ENCODE data around the gene NOA1.
A peak's percentile ranks its signal among the peaks of the same experiment; 100 is the strongest.
"Not testable (repeated sequence)": the region's sequence is repeated elsewhere in the genome, so short reads cannot be mapped to it uniquely, and the experiment has no call there.

Gene NOA1

GRCh38 chr4:56953680-56954520 is 23.5 kb downstream of the NOA1 start:
- Histone ChIP-seq H3K9ac (ENCODE audit: low read length) (no peak overlapping the region), H3K9me3 (ENCODE audit: control insufficient read depth, low read length) (no peaks in the 10 kb centered on the region), H3K27me3 (replicated peaks; ENCODE audit: control insufficient read depth, insufficient read depth, low read length) (no peaks in the 10 kb centered on the region), H3K4me3 (ENCODE audit: low read length) (no peak overlapping the region), H3K36me3 (ENCODE audit: control insufficient read depth, insufficient read depth, low read length, severe bottlenecking) (no peaks in the 10 kb centered on the region), H3K4me1 (ENCODE audit: control insufficient read depth, insufficient read depth, low read length) (peaks cover 17% of the 10 kb centered on the region)
- no peak for DNase-seq (ENCODE audit: low read depth)

DNA sequence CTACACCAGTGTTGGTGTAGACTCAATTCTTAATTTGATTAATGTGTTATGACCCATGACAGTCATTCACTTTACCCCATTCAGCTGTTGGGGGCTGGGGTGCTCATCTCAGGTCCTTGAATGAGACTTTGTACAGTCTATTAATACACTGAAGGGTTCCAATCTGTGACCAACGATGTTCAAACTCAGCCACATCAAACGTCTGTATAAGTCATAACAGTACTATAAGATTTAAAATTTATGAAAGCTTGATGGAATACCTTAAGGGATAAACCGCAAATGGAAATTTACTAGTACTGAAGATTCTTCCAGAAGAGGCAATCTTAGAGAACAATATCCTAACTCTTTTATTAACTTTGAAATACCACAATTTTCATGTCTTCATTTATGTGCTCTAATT is 36.0 kb downstream of the NOA1 start:
- Histone ChIP-seq H3K27me3 (replicated peaks; ENCODE audit: control insufficient read depth, insufficient read depth, low read length) (no peaks in the 10 kb centered on the region), H3K4me3 (ENCODE audit: low read length) (no peak overlapping the region), H3K36me3 (ENCODE audit: control insufficient read depth, insufficient read depth, low read length, severe bottlenecking) (peaks cover 17% of the 10 kb centered on the region), H3K9ac (ENCODE audit: low read length) (no peak overlapping the region), H3K9me3 (ENCODE audit: control insufficient read depth, low read length) (no peaks in the 10 kb centered on the region), H3K4me1 (ENCODE audit: control insufficient read depth, insufficient read depth, low read length) (peaks cover 9% of the 10 kb centered on the region)
- no peak for DNase-seq (ENCODE audit: low read depth)

DNA sequence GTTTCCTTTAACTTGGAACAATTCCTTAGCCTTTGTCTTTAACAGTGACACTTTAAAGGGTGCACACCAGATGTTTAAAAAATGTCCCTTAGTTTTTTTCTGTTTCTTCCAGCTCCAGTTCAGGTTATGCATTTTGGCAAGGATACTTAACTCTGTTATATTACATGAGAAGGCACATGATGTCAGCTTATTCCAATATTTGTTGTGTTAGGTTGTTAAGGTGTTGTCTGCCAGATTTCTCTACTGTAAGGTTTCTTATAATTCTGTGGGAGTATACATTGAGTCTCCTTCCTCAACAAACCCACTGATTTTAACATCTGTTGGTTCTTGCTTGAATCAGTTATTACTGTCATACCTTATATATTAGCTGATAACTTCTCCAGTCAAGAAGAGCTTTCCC is 36.4 kb downstream of the NOA1 start:
- Histone ChIP-seq H3K27me3 (replicated peaks; ENCODE audit: control insufficient read depth, insufficient read depth, low read length) (no peaks in the 10 kb centered on the region), H3K4me3 (ENCODE audit: low read length) (no peak overlapping the region), H3K4me1 (ENCODE audit: control insufficient read depth, insufficient read depth, low read length) (peaks cover 9% of the 10 kb centered on the region), H3K9me3 (ENCODE audit: control insufficient read depth, low read length) (no peaks in the 10 kb centered on the region), H3K36me3 (ENCODE audit: control insufficient read depth, insufficient read depth, low read length, severe bottlenecking) (peaks cover 17% of the 10 kb centered on the region), H3K9ac (ENCODE audit: low read length) (no peak overlapping the region)
- DNase-seq (ENCODE audit: low read depth), result no peak

DNA sequence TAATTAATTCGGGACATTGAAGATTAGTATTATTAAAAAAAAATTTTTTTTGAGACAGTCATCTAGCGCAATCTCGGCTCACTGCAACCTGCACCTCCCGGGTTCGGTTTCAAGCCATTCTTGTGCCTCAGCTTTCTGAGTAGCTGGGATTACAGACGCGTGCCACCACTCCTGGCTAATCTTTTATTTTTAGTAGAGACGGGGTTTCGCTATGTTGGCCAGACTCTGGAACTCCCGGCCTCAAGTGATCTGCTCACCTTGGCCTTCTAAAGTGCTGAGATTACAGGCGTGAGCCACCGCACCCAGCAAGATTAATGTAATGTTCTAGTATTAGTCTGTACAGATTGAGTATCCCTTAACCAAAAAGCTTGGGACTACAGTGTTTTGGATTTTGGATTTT is 37.0 kb downstream of the NOA1 start:
- peaks cover 17% of the 10 kb centered on the region for H3K36me3 ChIP-seq (ENCODE audit: control insufficient read depth, insufficient read depth, low read length, severe bottlenecking)
- H3K9me3 ChIP-seq (ENCODE audit: control insufficient read depth, low read length), result no peaks in the 10 kb centered on the region
- H3K4me3 ChIP-seq (ENCODE audit: low read length), result no peak overlapping the region
- peaks cover 9% of the 10 kb centered on the region for H3K4me1 ChIP-seq (ENCODE audit: control insufficient read depth, insufficient read depth, low read length)
- H3K9ac ChIP-seq (ENCODE audit: low read length), result no peak overlapping the region
- H3K27me3 ChIP-seq (replicated peaks; ENCODE audit: control insufficient read depth, insufficient read depth, low read length), result no peaks in the 10 kb centered on the region
- no peak for DNase-seq (ENCODE audit: low read depth)

DNA sequence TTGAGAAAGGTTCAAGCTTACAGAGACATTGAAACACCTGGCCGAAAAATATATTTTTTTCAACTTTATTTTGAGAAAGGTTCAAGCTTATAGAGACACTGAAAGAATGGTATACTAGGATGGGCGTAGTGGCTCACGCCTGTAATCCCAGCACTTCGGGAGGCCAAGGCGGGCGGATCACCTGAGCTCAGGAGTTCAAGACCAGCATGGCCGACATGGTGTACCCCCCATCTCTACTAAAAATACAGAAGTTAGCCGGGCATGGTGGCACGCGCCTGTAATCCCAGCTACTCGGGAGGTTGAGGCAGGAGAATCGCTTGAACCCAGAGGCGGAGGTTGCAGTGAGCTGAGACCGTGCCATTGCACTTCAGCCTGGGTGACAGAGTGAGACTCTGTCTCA is 37.6 kb downstream of the NOA1 start:
- peaks cover 17% of the 10 kb centered on the region for H3K36me3 ChIP-seq (ENCODE audit: control insufficient read depth, insufficient read depth, low read length, severe bottlenecking)
- H3K9ac ChIP-seq (ENCODE audit: low read length); H3K4me3 ChIP-seq (ENCODE audit: low read length); H3K4me1 ChIP-seq (ENCODE audit: control insufficient read depth, insufficient read depth, low read length); DNase-seq (ENCODE audit: low read depth); H3K27me3 ChIP-seq (replicated peaks; ENCODE audit: control insufficient read depth, insufficient read depth, low read length); H3K9me3 ChIP-seq (ENCODE audit: control insufficient read depth, low read length): not testable (repeated sequence)

GRCh38 chr4:56937262-56937661 is 40.1 kb downstream of the NOA1 start:
- H3K36me3 ChIP-seq (ENCODE audit: control insufficient read depth, insufficient read depth, low read length, severe bottlenecking), result peaks cover 17% of the 10 kb centered on the region

GRCh38 chr4:56931924-56932323 is 45.5 kb downstream of the NOA1 start:
- Histone ChIP-seq H3K4me1 (ENCODE audit: control insufficient read depth, insufficient read depth, low read length) (peaks cover 15% of the 10 kb centered on the region), H3K9ac (ENCODE audit: low read length) (no peak overlapping the region), H3K27me3 (replicated peaks; ENCODE audit: control insufficient read depth, insufficient read depth, low read length) (no peaks in the 10 kb centered on the region), H3K9me3 (ENCODE audit: control insufficient read depth, low read length) (no peaks in the 10 kb centered on the region), H3K36me3 (ENCODE audit: control insufficient read depth, insufficient read depth, low read length, severe bottlenecking) (peaks cover 31% of the 10 kb centered on the region), H3K4me3 (ENCODE audit: low read length) (no peak overlapping the region)
- no peak for DNase-seq (ENCODE audit: low read depth)

More at GRCh38 chr4:56937262-56937661, 40.1 kb downstream of the NOA1 start:
- Histone ChIP-seq H3K4me1 (ENCODE audit: control insufficient read depth, insufficient read depth, low read length) (peaks cover 23% of the 10 kb centered on the region), H3K9me3 (ENCODE audit: control insufficient read depth, low read length) (no peaks in the 10 kb centered on the region), H3K4me3 (ENCODE audit: low read length) (no peak overlapping the region), H3K27me3 (replicated peaks; ENCODE audit: control insufficient read depth, insufficient read depth, low read length) (no peaks in the 10 kb centered on the region), H3K9ac (ENCODE audit: low read length) (no peak overlapping the region)
- peak; percentile 74 for DNase-seq (ENCODE audit: low read depth)

DNA sequence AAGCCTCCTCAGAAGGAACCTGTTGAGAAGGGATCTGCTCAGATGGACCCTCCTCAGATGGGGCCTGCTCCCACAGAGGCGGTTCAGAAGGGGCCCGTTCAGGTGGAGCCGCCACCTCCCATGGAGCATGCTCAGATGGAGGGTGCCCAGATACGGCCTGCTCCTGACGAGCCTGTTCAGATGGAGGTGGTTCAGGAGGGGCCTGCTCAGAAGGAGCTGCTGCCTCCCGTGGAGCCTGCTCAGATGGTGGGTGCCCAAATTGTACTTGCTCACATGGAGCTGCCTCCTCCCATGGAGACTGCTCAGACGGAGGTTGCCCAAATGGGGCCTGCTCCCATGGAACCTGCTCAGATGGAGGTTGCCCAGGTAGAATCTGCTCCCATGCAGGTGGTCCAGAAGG is 46.8 kb downstream of the NOA1 start:
- no peak overlapping the region for H3K4me3 ChIP-seq (ENCODE audit: low read length)
- DNase-seq (ENCODE audit: low read depth), result no peak
- peaks cover 38% of the 10 kb centered on the region for H3K36me3 ChIP-seq (ENCODE audit: control insufficient read depth, insufficient read depth, low read length, severe bottlenecking)
- H3K4me1 ChIP-seq (ENCODE audit: control insufficient read depth, insufficient read depth, low read length), result peaks cover 14% of the 10 kb centered on the region
- no peaks in the 10 kb centered on the region for H3K27me3 ChIP-seq (replicated peaks; ENCODE audit: control insufficient read depth, insufficient read depth, low read length)
- H3K9ac ChIP-seq (ENCODE audit: low read length), result no peak overlapping the region
- no peaks in the 10 kb centered on the region for H3K9me3 ChIP-seq (ENCODE audit: control insufficient read depth, low read length)

DNA sequence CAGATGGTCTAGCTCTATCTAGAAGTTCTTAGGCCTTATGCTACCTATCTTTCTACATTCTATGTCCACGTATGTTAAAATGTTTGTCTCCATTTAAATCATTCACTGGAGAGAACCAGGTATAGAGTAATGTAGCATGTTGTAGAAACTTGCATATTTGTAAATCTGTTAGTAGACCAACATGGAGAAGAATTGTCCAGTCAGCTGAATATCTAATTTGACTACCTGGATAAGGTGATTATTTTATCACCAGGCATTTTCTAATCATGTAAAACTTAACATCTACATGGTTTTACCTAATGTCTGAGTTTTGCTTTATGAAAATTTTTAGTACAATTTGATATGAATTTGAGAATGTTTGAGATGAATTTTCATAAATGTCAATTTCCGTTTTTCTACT is 50.2 kb downstream of the NOA1 start:
- DNase-seq (ENCODE audit: low read depth), result no peak
- no peaks in the 10 kb centered on the region for H3K27me3 ChIP-seq (replicated peaks; ENCODE audit: control insufficient read depth, insufficient read depth, low read length)
- peaks cover 61% of the 10 kb centered on the region for H3K36me3 ChIP-seq (ENCODE audit: control insufficient read depth, insufficient read depth, low read length, severe bottlenecking)
- H3K4me1 ChIP-seq (ENCODE audit: control insufficient read depth, insufficient read depth, low read length), result no peaks in the 10 kb centered on the region
- no peak overlapping the region for H3K9ac ChIP-seq (ENCODE audit: low read length)
- no peaks in the 10 kb centered on the region for H3K9me3 ChIP-seq (ENCODE audit: control insufficient read depth, low read length)
- no peak overlapping the region for H3K4me3 ChIP-seq (ENCODE audit: low read length)

DNA sequence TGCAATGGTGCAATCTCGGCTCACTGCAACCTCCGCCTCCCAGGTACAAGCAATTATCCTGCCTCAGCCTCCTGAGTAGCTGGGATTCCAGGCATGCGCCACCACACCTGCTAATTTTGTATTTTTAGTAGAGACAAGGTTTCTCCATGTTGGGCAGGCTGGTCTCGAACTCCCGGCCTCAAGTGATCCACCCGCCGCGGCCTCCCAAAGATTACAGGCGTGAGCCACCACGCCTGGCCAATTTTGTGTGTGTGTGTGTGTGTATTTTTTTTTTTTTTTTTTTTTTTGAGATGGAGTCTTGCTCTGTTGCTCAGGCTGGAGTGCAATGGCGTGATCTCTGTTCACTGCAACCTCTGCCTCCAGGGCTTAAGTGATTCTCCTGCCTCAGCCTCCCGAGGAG is 62.4 kb downstream of the NOA1 start:
- not testable (repeated sequence) for H3K27me3 ChIP-seq (replicated peaks; ENCODE audit: control insufficient read depth, insufficient read depth, low read length); DNase-seq (ENCODE audit: low read depth); H3K4me3 ChIP-seq (ENCODE audit: low read length); H3K9ac ChIP-seq (ENCODE audit: low read length); H3K9me3 ChIP-seq (ENCODE audit: control insufficient read depth, low read length)
- H3K4me1 ChIP-seq (ENCODE audit: control insufficient read depth, insufficient read depth, low read length), result peaks cover 25% of the 10 kb centered on the region
- H3K36me3 ChIP-seq (ENCODE audit: control insufficient read depth, insufficient read depth, low read length, severe bottlenecking), result peaks cover 15% of the 10 kb centered on the region

GRCh38 chr4:56914336-56914735 is 63.1 kb downstream of the NOA1 start:
- Histone ChIP-seq H3K9me3 (ENCODE audit: control insufficient read depth, low read length) (no peaks in the 10 kb centered on the region), H3K4me3 (ENCODE audit: low read length) (no peak overlapping the region), H3K4me1 (ENCODE audit: control insufficient read depth, insufficient read depth, low read length) (peaks cover 29% of the 10 kb centered on the region), H3K36me3 (ENCODE audit: control insufficient read depth, insufficient read depth, low read length, severe bottlenecking) (peaks cover 15% of the 10 kb centered on the region), H3K9ac (ENCODE audit: low read length) (no peak overlapping the region), H3K27me3 (replicated peaks; ENCODE audit: control insufficient read depth, insufficient read depth, low read length) (no peaks in the 10 kb centered on the region)
- DNase-seq (ENCODE audit: low read depth), result no peak

Data from adipocyte (in vitro differentiated cells).